ENCODE data around the gene PATJ.

DNA sequence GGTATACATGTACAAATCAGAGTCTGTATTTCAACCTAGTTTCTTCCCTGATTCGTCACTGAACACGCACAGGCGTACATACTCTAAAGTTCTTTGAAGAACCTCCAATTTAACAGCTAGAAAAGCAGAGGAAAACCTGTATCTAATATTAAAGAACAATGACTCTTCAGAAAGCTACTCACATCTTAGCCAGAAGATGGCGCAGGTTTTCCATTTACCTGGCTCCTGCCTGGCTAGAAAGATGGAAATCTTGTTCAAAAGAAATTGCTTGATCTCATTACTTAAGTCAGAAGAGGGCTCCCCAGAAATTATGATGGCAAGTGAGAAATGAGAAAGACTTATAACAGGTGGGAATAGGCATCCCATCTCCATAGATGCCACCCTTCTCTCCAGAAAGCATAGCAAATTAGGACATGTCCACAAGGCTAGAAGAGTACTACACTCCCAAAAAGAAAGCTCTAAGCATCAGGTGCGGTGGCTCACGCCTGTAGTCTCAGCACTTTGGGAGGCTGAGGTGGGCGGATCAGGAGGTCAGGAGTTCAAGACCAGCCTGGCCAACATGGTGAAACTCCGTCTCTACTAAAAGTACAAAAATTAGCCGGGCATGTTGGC is 433.4 kb downstream of the PATJ start:
- TF ChIP-seq, protein P1, sequence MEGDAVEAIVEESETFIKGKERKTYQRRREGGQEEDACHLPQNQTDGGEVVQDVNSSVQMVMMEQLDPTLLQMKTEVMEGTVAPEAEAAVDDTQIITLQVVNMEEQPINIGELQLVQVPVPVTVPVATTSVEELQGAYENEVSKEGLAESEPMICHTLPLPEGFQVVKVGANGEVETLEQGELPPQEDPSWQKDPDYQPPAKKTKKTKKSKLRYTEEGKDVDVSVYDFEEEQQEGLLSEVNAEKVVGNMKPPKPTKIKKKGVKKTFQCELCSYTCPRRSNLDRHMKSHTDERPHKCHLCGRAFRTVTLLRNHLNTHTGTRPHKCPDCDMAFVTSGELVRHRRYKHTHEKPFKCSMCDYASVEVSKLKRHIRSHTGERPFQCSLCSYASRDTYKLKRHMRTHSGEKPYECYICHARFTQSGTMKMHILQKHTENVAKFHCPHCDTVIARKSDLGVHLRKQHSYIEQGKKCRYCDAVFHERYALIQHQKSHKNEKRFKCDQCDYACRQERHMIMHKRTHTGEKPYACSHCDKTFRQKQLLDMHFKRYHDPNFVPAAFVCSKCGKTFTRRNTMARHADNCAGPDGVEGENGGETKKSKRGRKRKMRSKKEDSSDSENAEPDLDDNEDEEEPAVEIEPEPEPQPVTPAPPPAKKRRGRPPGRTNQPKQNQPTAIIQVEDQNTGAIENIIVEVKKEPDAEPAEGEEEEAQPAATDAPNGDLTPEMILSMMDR (IDR thresholded peaks at IDR 0.05): peak; percentile 59 to 60
- TF ChIP-seq POLR2A (IDR thresholded peaks at IDR 0.05): no peak
- TF ChIP-seq EP300 (IDR thresholded peaks at IDR 0.05): no peak
